ENCODE data around the gene NME4.
A peak's percentile ranks its signal among the peaks of the same experiment; 100 is the strongest.
"Not testable (repeated sequence)": the region's sequence is repeated elsewhere in the genome, so short reads cannot be mapped to it uniquely, and the experiment has no call there.

Gene NME4

DNA sequence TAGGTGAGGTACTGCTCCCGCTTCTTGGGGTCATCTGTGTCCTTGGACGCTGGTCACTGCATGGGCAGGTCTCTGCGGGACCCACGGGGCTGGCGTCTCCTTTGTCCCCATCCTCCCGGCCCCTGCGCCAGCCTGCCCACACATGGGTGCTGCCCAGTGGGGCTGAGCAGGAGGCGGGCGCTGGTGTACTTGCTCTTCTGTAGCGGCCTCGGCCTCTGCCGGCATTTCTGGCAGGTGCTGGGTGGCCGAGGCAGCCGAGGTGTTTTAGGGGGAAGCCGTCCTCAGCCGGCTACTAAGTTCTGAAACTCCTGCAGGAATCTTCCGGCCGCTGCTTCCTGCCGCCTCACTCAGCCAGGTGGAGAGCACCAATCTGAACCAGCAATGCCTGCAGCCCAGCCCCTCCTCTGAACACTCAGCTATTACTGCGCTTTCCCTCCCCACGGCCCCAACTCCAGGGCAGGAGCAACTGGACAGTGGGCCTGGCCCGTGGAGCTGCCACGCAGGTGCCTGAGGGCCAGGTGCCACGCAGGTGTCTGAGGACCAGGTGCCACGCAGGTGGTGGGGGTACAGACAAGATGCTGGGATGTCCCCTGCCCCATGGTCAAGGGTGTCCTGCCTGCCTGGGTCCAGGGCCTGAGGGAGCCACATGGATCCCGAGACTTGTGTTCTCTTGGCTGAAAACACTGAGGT, 14.7 kb downstream of the NME4 start:
- no peak for DNase-seq (ENCODE audit: low read depth)
- TF ChIP-seq, protein P1, sequence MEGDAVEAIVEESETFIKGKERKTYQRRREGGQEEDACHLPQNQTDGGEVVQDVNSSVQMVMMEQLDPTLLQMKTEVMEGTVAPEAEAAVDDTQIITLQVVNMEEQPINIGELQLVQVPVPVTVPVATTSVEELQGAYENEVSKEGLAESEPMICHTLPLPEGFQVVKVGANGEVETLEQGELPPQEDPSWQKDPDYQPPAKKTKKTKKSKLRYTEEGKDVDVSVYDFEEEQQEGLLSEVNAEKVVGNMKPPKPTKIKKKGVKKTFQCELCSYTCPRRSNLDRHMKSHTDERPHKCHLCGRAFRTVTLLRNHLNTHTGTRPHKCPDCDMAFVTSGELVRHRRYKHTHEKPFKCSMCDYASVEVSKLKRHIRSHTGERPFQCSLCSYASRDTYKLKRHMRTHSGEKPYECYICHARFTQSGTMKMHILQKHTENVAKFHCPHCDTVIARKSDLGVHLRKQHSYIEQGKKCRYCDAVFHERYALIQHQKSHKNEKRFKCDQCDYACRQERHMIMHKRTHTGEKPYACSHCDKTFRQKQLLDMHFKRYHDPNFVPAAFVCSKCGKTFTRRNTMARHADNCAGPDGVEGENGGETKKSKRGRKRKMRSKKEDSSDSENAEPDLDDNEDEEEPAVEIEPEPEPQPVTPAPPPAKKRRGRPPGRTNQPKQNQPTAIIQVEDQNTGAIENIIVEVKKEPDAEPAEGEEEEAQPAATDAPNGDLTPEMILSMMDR (IDR thresholded peaks at IDR 0.05; ENCODE audit: control insufficient read depth, insufficient read depth, low read depth, low read length, missing control alignments): no peak
- no peak overlapping the region for H3K4me3 ChIP-seq (ENCODE audit: control insufficient read depth, low read depth, low read length)

DNA sequence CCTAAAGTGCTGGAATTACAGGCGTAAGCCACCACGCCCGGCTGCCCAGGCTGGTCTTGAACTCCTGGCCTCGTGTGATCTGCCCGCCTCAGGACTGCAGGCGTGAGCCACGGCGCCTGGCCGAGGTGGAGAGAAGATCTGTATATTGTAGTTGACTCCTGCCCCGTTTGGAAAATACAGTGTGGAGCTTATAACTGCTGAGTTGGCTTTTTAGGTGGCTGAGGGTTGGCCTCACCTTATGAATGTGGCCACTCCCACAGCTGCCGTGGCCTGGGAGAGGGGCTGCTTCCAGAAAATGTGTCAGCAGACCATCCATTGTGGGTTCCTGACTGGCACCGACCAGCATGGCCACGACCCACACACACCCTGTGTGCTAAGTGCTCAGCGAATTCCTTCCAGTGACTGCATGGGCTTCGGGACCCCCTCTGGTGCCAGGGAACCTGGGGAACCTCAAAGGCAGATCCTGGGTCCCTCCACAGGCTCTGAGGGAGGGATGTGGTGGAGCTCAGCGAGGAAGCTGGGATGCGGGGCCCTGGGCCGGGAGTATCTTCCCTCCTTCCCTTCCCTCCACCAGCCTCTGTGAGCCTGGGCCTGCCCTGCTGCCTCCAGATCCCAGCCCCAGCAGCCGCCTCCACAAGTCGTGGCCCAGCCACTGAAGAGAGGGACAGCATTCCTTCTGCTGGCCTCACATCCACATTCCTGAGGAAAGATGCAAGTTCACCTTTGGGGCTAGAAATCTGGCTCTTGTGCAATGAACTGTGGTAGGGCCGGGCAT, 17.6 kb downstream of the NME4 start:
- H3K4me3 ChIP-seq (ENCODE audit: control insufficient read depth, low read depth, low read length): no peak overlapping the region
- TF ChIP-seq, protein P1 (IDR thresholded peaks at IDR 0.05; ENCODE audit: control insufficient read depth, insufficient read depth, low read depth, low read length, missing control alignments): no peak
- DNase-seq (ENCODE audit: low read depth): no peak

DNA sequence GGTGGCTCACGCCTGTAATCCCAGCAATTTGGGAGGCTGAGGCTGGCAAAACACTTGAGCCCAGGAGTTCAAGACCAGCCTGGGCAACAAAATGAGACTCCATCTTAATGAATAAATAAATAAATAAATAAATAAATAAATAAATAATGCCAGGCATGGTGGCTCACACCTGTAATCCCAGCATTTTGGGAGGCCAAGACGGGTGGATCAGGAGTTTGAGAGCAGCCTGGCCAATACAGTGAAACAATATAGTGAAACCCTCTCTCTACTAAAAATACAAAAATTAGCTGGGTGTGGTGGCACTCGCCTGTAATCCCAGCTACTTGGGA, 18.1 kb downstream of the NME4 start:
- DNase-seq (ENCODE audit: low read depth); H3K4me3 ChIP-seq (ENCODE audit: control insufficient read depth, low read depth, low read length): not testable (repeated sequence)

DNA sequence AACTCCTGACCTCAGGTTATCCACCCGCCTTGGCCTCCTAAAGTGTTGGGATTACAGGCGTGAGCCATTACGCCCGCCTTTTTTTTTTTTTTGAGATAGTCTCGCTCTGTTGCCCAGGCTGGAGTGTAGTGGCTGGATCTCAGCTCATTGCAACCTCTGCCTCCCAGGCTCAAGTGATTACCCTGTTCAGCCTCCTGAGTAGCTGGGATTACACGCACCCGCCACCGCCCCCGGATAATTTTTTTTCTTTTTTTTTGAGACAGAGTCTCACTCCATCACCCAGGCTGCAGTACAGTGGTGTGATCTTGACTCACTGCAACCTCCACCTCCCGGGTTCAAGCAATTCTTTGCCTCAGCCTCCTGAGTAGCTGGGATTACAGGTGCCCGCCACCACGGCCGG, 25.2 kb downstream of the NME4 start:
- DNase-seq (ENCODE audit: low read depth); H3K4me3 ChIP-seq (ENCODE audit: control insufficient read depth, low read depth, low read length): not testable (repeated sequence)

DNA sequence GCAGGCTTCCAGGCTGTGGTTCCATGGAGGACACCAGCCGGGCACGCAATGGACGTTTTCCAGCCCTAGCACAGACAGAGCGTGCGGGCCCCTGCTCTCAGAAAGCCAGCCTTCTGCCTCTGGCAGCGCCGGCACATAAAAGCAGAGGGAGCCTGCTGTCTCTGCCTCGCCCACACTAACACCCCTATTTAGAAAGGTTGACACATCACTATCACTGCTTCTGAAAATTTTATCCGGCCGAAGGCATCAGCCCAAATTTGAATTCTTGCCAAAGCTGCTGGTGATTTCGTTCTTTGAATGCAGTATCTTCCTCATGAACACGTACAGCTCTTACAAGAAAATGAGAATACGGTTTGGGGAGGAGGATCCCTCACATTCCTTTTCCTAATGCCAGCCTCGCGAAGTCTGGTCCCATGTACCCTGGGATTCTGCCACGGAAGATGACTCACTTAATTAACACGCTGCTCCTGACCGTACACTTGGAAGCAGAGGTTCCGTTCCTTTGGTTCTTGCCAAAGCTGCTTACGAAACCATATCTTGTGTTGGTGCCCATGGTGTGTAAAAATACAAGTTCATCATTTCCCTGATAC, 27.1 kb downstream of the NME4 start:
- peak; percentile 99 for DNase-seq (ENCODE audit: low read depth)
- peak overlapping the region; percentile 35 for H3K4me3 ChIP-seq (ENCODE audit: control insufficient read depth, low read depth, low read length)
- TF ChIP-seq, protein P1 (IDR thresholded peaks at IDR 0.05; ENCODE audit: control insufficient read depth, insufficient read depth, low read depth, low read length, missing control alignments): no peak

DNA sequence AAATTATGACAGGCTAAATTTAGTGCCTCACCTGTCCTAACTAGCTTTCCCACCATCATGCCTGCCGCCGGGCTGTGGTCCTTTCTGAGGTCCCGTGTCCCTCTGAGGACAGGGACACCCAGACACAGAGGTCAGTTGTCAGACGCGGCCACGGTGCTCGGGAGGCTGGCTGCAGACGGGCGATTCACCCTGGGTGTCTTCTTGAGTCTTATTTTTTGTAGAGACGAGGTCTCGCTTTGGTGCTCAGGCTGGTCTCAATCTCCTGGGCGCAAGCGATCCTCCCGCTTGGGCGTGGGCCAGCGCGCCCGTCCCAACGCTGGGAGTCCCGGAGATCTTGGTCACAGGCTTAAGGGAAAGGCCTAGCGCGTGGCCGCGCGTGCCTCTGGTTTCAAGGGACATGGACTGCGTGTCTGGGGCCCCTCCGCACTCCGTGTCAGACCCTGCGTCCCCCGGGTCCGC, 27.7 kb downstream of the NME4 start:
- H3K4me3 ChIP-seq (ENCODE audit: control insufficient read depth, low read depth, low read length): peak overlapping the region; percentile 74
- no peak for DNase-seq (ENCODE audit: low read depth)
- TF ChIP-seq, protein P1 (IDR thresholded peaks at IDR 0.05; ENCODE audit: control insufficient read depth, insufficient read depth, low read depth, low read length, missing control alignments): no peak

DNA sequence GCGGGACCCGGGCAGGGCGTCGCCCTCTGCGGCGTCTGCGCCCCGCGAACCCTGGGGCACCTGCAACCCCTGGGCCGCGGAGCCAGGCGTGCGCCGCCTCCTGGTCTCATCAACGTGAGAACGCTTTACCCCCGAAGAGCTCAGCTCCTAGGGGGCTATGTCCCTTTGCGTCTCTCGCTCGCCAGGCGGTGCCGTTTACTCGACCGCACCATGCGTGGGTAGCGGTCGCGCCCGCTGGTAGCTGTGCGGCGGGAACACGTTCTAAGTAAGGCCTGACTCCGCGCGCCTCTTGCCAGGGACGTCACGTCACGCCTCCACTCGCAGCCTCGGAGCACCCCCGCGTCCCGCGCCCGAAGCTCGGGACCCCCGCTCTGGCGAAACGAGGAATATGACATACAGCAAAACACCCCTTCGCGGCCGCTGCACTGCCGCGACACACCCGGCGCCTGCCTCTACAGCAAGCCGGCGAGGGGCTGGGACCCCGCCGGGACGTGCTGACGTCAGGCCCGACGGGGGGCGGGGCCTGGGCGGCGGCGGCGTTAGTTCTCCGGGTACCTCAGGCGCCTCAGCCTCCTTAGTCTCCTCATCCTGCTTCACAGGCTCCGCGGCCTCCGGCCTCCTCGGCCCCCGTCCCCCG, 28.2 kb downstream of the NME4 start, which contains the start of gene RAB11FIP3:
Gene RAB11FIP3, plus strand, starts transcription at position 568 of the 637 bp plus-strand sequence. CDS start 358 bp downstream, outside the sequence.
- TF ChIP-seq, protein P1 (IDR thresholded peaks at IDR 0.05; ENCODE audit: control insufficient read depth, insufficient read depth, low read depth, low read length, missing control alignments): no peak
- H3K4me3 ChIP-seq (ENCODE audit: control insufficient read depth, low read depth, low read length): peak within 1 kb of the TSS; percentile 74
- DNase-seq (ENCODE audit: low read depth): no peak
